GM12875 (cell line): ENCODE measurements around the gene PARP8.

Experiments used
- H3K4me3 ChIP-seq: one replicate; pipeline ENCODE4 v1.5.1; 2011; ENCODE audit warnings: low read depth, low read length, control low read depth
- CTCF ChIP-seq: IDR thresholded peaks from 2 replicates; pipeline ENCODE4 v1.5.1; 2011; ENCODE audit warnings: low read depth, mild to moderate bottlenecking, control low read depth, inconsistent platforms, low read length, moderate library complexity, borderline replicate concordance; ENCODE audit not compliant: insufficient read depth

Gene PARP8

DNA sequence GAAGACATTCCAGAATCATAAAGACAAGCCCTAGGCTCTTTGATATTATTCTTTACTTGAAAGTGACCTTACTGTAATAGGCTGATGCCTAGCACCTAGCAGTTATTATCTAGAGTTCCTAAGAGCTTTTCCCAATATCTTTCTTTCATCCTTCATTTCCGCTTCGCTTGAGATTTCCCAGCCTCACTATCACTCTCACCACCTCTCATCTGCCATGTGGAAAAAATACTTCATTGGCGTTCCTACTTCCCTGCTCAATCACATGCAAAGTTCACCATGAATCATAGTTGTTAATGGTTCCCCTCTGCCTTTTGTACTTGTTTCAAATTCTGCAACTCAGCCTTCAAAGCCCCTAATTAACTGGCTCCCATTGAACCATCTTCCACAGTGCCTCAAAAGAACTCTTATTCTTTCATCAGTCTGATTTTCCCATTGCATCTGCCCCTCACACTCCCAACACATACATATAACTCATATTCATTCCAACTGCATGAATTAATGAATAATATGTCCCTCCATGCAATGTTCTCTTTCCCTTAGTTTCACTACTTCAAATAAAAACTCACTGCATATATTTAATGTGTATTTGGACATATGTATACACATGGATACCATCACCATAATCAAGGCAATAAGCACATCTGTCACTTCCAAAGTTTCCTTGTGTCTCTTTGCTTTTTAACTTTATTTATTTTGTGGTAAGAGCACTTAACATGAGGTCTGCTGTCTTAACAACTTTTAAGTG lies 221.6 kb downstream of the PARP8 start:
- no peak overlapping the region for H3K4me3 ChIP-seq
- TF ChIP-seq CTCF, result no peak

DNA sequence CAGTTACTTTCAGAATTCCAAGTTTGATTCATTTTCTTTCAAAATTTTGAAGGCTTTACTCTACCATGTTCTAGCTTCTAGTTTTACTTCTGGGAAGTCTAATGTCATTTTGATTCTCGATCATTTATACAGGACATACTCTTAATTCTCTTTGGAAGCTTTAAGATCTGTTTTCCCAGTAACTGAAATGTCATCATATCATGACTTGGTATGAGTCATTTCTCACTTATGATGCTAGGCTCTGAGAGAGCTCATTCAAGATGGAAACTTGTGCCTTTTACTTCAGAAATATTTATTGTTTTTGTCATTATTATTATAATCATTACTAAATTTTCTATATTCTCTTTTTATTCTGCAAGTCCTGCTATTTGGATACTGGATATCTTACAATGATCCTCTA lies 222.3 kb downstream of the PARP8 start:
- no peak overlapping the region for H3K4me3 ChIP-seq
- TF ChIP-seq CTCF, result no peak

DNA sequence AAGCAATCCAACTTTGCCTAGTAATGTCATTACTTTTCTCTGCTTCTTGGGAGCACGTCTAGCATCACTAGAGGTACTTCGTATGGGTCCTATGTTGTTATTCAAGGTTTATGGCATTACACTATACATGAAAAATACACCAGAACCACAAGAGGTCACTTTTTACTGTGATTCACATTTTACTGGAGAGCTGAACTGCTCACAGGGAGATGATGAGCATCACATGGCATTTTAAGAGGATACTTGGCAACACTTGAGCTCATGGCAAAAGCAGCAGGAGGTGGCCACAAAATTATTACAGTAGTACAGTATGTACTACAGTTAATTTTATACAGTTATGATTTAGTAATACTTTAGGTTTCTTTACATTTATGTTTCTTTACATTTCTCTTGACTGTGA lies 223.4 kb downstream of the PARP8 start:
- no peak overlapping the region for H3K4me3 ChIP-seq
- no peak for TF ChIP-seq CTCF
